HEK293 (cell line): ENCODE measurements around the gene MPP4.

Experiments
- CTCF ChIA-PET: fragments of 350-600 bp; formaldehyde crosslinking; extraction: SDS; loops from one replicate; lab custom pipeline; 2021; ENCODE audit warnings: antibody characterized with exemption; lab: Yijun Ruan, JAX
- POLR2A ChIA-PET: fragments of 300-600 bp; formaldehyde crosslinking; extraction: SDS; loops from one replicate; lab custom pipeline; 2020; ENCODE audit warnings: antibody characterized with exemption, inconsistent platforms; lab: Yijun Ruan, JAX
- H3K27ac ChIP-seq: fragments of 200-500 bp; sonication (Bioruptor generic); 2 replicates; pipeline ENCODE4 v1.5.1; 2014; ENCODE audit warnings: low read depth, low read length, control low read depth, inconsistent platforms; ENCODE audit errors: extremely low read depth
- H3K36me3 ChIP-seq, 2 experiments: fragments of 200-500 bp in 1 of 2; sonication (Bioruptor generic) in 1 of 2; 1 replicate in 1 of 2; 2 replicates in 1 of 2; pipeline ENCODE4 v1.5.1; 2014 to 2017; ENCODE audit warnings: inconsistent platforms in 2 of 2, low read length in 2 of 2; ENCODE audit not compliant: control insufficient read depth in 2 of 2, insufficient read depth in 1 of 2
- H3K4me1 ChIP-seq: fragments of 200-500 bp; sonication (Bioruptor generic); 2 replicates; pipeline ENCODE4 v1.5.1; 2014; ENCODE audit warnings: mild to moderate bottlenecking, low read length, inconsistent platforms; ENCODE audit not compliant: control insufficient read depth, insufficient read depth
- H3K4me3 ChIP-seq: 2 replicates; pipeline ENCODE4 v1.5.1; 2011; ENCODE audit warnings: low read depth, mild to moderate bottlenecking, control low read depth, low read length, moderate library complexity
- H3K9me3 ChIP-seq: fragments of 200-500 bp; sonication (Bioruptor generic); 2 replicates; pipeline ENCODE4 v1.5.1; 2014; ENCODE audit warnings: low read depth, low read length, inconsistent platforms; ENCODE audit not compliant: control insufficient read depth, insufficient read depth
- BCL6B ChIP-seq: fragments of 450-650 bp; formaldehyde crosslinking; IDR thresholded peaks from 2 replicates; pipeline ENCODE4 v1.5.1; 2017; ENCODE audit warnings: missing biosample characterization, missing genetic modification characterization
- EGR2 ChIP-seq: fragments of 450-650 bp; formaldehyde crosslinking; IDR thresholded peaks from 2 replicates; pipeline ENCODE4 v1.5.1; 2016; ENCODE audit warnings: low read depth, missing biosample characterization, missing genetic modification characterization
- GLIS2 ChIP-seq: fragments of 450-650 bp; formaldehyde crosslinking; IDR thresholded peaks from 2 replicates; pipeline ENCODE4 v1.5.1; 2016; ENCODE audit warnings: missing biosample characterization, missing genetic modification characterization
- KLF10 ChIP-seq: fragments of 450-650 bp; IDR thresholded peaks from 2 replicates; pipeline ENCODE4 v1.5.1; 2018; ENCODE audit warnings: missing biosample characterization, mild to moderate bottlenecking, missing genetic modification characterization
- KLF16 ChIP-seq: fragments of 450-650 bp; formaldehyde crosslinking; IDR thresholded peaks from 2 replicates; pipeline ENCODE4 v1.5.1; 2017; ENCODE audit warnings: missing biosample characterization, missing genetic modification characterization
- KLF17 ChIP-seq: fragments of 450-650 bp; formaldehyde crosslinking; IDR thresholded peaks from 2 replicates; pipeline ENCODE4 v1.5.1; 2016; ENCODE audit warnings: missing biosample characterization, missing genetic modification characterization
- OSR2 ChIP-seq: fragments of 450-650 bp; formaldehyde crosslinking; IDR thresholded peaks from 2 replicates; pipeline ENCODE4 v1.5.1; 2016; ENCODE audit warnings: missing biosample characterization, missing genetic modification characterization
- PRDM4 ChIP-seq: fragments of 450-650 bp; formaldehyde crosslinking; IDR thresholded peaks from 2 replicates; pipeline ENCODE4 v1.5.1; 2017; ENCODE audit warnings: missing biosample characterization, missing genetic modification characterization
- SCRT2 ChIP-seq: fragments of 450-650 bp; formaldehyde crosslinking; IDR thresholded peaks from 2 replicates; pipeline ENCODE4 v1.5.1; 2016; ENCODE audit warnings: missing biosample characterization, missing genetic modification characterization
- SP2 ChIP-seq: fragments of 450-650 bp; formaldehyde crosslinking; IDR thresholded peaks from 2 replicates; pipeline ENCODE4 v1.5.1; 2016; ENCODE audit warnings: missing biosample characterization, missing genetic modification characterization
- ZBTB17 ChIP-seq: fragments of 450-650 bp; formaldehyde crosslinking; IDR thresholded peaks from 2 replicates; pipeline ENCODE4 v1.5.1; 2016; ENCODE audit warnings: missing biosample characterization, missing genetic modification characterization
- ZBTB21 ChIP-seq: fragments of 450-650 bp; formaldehyde crosslinking; IDR thresholded peaks from 2 replicates; pipeline ENCODE4 v1.5.1; 2017; ENCODE audit warnings: missing biosample characterization, missing genetic modification characterization
- ZBTB49 ChIP-seq: fragments of 450-650 bp; formaldehyde crosslinking; IDR thresholded peaks from 2 replicates; pipeline ENCODE4 v1.5.1; 2016; ENCODE audit warnings: missing biosample characterization, missing genetic modification characterization, low read depth
- ZIC2 ChIP-seq: fragments of 450-650 bp; formaldehyde crosslinking; IDR thresholded peaks from 2 replicates; pipeline ENCODE4 v1.5.1; 2016; ENCODE audit warnings: missing biosample characterization, missing genetic modification characterization
- ZNF138 ChIP-seq: fragments of 450-650 bp; formaldehyde crosslinking; IDR thresholded peaks from 2 replicates; pipeline ENCODE4 v1.5.1; 2016; ENCODE audit warnings: missing biosample characterization, missing genetic modification characterization, borderline replicate concordance
- ZNF184 ChIP-seq: fragments of 450-650 bp; IDR thresholded peaks from 2 replicates; pipeline ENCODE4 v1.5.1; 2018; ENCODE audit warnings: missing biosample characterization, mild to moderate bottlenecking, missing genetic modification characterization
- ZNF2 ChIP-seq: fragments of 450-650 bp; formaldehyde crosslinking; IDR thresholded peaks from 2 replicates; pipeline ENCODE4 v1.5.1; 2016; ENCODE audit warnings: missing biosample characterization, missing genetic modification characterization
- ZNF211 ChIP-seq: fragments of 450-650 bp; formaldehyde crosslinking; IDR thresholded peaks from 2 replicates; pipeline ENCODE4 v1.5.1; 2016; ENCODE audit warnings: low read depth, missing biosample characterization, missing genetic modification characterization
- ZNF280D ChIP-seq: fragments of 450-650 bp; formaldehyde crosslinking; IDR thresholded peaks from 2 replicates; pipeline ENCODE4 v1.5.1; 2016; ENCODE audit warnings: missing biosample characterization, missing genetic modification characterization
- ZNF335 ChIP-seq: fragments of 450-650 bp; formaldehyde crosslinking; conservative IDR thresholded peaks from 2 replicates; pipeline ENCODE4 v1.5.1; 2016; ENCODE audit warnings: missing biosample characterization, missing genetic modification characterization
- ZNF585B ChIP-seq: fragments of 450-650 bp; formaldehyde crosslinking; IDR thresholded peaks from 2 replicates; pipeline ENCODE4 v1.5.1; 2016; ENCODE audit warnings: missing biosample characterization, missing genetic modification characterization
- ZNF629 ChIP-seq: fragments of 450-650 bp; formaldehyde crosslinking; IDR thresholded peaks from 2 replicates; pipeline ENCODE4 v1.5.1; 2017; ENCODE audit warnings: missing biosample characterization, missing genetic modification characterization
- ZNF660 ChIP-seq: fragments of 450-650 bp; IDR thresholded peaks from 2 replicates; pipeline ENCODE4 v1.5.1; 2018; ENCODE audit warnings: missing biosample characterization, mild to moderate bottlenecking, missing genetic modification characterization
- ZSCAN5A ChIP-seq: fragments of 450-650 bp; formaldehyde crosslinking; IDR thresholded peaks from 2 replicates; pipeline ENCODE4 v1.5.1; 2016; ENCODE audit warnings: missing biosample characterization, missing genetic modification characterization
- ZXDB ChIP-seq: fragments of 450-650 bp; formaldehyde crosslinking; IDR thresholded peaks from 2 replicates; pipeline ENCODE4 v1.5.1; 2016; ENCODE audit warnings: missing biosample characterization, missing genetic modification characterization

MPP4 gene

GRCh38 chr2:201643216-201643890, 55.1 kb downstream of the MPP4 start, which contains the start of gene TMEM237 (continued):
- TF ChIP-seq ZBTB49 (tag by site-specific recombination) (no peak), KLF16 (tag by site-specific recombination) (peak; percentile 70; the same call in 1 of the 2 replicates), KLF17 (tag by site-specific recombination) (no peak), EGR2 (tag by site-specific recombination) (peak; percentile 54; the same call in 1 of the 2 replicates), ZNF138 (no peak), ZNF184 (tag by site-specific recombination) (no peak), GLIS2 (tag by site-specific recombination) (peak; percentile 94), ZNF585B (no peak), ZNF335 (peak; percentile 49), OSR2 (tag by site-specific recombination) (no peak), ZNF2 (tag by site-specific recombination) (no peak), ZXDB (tag by site-specific recombination) (no peak), ZNF280D (tag by site-specific recombination) (no peak), ZBTB17 (tag by site-specific recombination) (no peak), ZNF211 (tag by site-specific recombination) (no peak), SP2 (tag by site-specific recombination) (peak; percentile 17; the same call in 1 of the 2 replicates), SCRT2 (peak; percentile 70), KLF10 (tag by site-specific recombination) (peak; percentile 73), ZNF660 (tag by site-specific recombination) (0 out of 2 replicates have a peak, but pooled peaks have one; percentile 38), ZNF629 (tag by site-specific recombination) (no peak)

- ChIA-PET POLR2A (interaction anchor here (0.7 to 1.9 kb wide), 3 partner anchors 37 to 191 kb away, joined by 3 to 9 read pairs (median 7); partner anchors contain the start of genes ALS2, STRADB and TRAK2), CTCF (no interaction called here)
- Histone ChIP-seq H3K9me3 (no peaks in the 10 kb centered on the region), H3K27ac (peak overlapping the region; percentile 81), H3K4me1 (no peaks in the 10 kb centered on the region; the same call in 1 of the 2 replicates), H3K4me3 (peak overlapping the region; percentile 82), H3K36me3 (peaks cover 3 to 20% of the 10 kb centered on the region in 2 experiments; a peak in 1 of 3 replicates)
- TF ChIP-seq ZBTB21 (tag by site-specific recombination) (no peak), ZIC2 (tag by site-specific recombination) (peak; percentile 90), ZNF335 (peak; percentile 94), PRDM4 (tag by site-specific recombination) (no peak), ZSCAN5A (no peak), BCL6B (no peak), SP2 (tag by site-specific recombination) (0 out of 2 replicates have a peak, but pooled peaks have one; percentile 1)
Observed at GRCh38 chr2:201642579-201643215, 55.7 kb downstream of the MPP4 start.
